ENCODE results near the gene MAGI1.

DNA sequence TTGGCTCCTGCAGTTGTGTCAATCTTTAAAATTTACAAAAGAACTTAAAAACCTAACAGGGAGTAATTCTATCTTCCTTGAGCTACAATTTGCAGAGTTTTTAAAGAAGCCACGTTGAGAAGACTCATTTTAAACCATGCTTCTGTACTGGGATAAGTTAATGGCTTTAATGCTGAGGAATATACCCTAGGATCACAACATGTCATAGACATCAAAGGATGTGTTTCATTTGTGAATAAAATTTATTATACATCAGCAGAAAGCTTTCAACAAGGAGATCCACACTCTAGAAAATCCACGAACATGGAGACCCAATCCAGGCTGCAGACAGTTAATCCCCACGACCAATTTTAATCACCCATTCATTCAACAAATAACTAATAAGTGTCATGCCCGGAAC, 297.2 kb downstream of the MAGI1 start:
- TF ChIP-seq, protein P1, sequence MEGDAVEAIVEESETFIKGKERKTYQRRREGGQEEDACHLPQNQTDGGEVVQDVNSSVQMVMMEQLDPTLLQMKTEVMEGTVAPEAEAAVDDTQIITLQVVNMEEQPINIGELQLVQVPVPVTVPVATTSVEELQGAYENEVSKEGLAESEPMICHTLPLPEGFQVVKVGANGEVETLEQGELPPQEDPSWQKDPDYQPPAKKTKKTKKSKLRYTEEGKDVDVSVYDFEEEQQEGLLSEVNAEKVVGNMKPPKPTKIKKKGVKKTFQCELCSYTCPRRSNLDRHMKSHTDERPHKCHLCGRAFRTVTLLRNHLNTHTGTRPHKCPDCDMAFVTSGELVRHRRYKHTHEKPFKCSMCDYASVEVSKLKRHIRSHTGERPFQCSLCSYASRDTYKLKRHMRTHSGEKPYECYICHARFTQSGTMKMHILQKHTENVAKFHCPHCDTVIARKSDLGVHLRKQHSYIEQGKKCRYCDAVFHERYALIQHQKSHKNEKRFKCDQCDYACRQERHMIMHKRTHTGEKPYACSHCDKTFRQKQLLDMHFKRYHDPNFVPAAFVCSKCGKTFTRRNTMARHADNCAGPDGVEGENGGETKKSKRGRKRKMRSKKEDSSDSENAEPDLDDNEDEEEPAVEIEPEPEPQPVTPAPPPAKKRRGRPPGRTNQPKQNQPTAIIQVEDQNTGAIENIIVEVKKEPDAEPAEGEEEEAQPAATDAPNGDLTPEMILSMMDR (IDR thresholded peaks at IDR 0.05; ENCODE audit: insufficient read depth, low read length, poor library complexity, severe bottlenecking): no peak
- TF ChIP-seq EZH2phosphoT487 (conservative IDR thresholded peaks at IDR 0.05; ENCODE audit: low read length): no peak
